ENCODE measurements around the gene HAX1.

GRCh38 chr1:154236855-154237254 is 35.6 kb upstream of the HAX1 start:
- TF ChIP-seq CTCF (IDR thresholded peaks at IDR 0.05; ENCODE audit: low read length) (no peak), EZH2phosphoT487 (IDR thresholded peaks at IDR 0.05; ENCODE audit: low read length) (no peak)

Data from MM.1S (cell line).